ENCODE results near the gene HACD3.

GRCh38 chr15:65550681-65551098 is 20.4 kb downstream of the HACD3 start:
- no peak for TF ChIP-seq CTCF (IDR thresholded peaks at IDR 0.05)
- TF ChIP-seq POLR2A (IDR thresholded peaks at IDR 0.05), result no peak
